Activated naive CD4-positive, alpha-beta T cell treated with anti-CD3 and anti-CD28 coated beads, Interleukin-2, amount 10 ng/mL, durations not matched to agents 7 days and 5 days (primary cell): ENCODE results near the gene SPACDR.

Experiments
- CTCF ChIA-PET: fragments of 350-600 bp; sonication (Branson Sonifier 250); formaldehyde crosslinking; loops from one replicate; lab custom pipeline; 2021; ENCODE audit warnings: antibody characterized with exemption; lab: Charles Lee
- DNase-seq: peaks from one replicate; pipeline ENCODE4 v3.0.0-alpha.2; 2020
- H3K27ac Mint-ChIP-seq: one replicate; pipeline ENCODE4 v1.8.0; 2021; ENCODE audit warnings: mild to moderate bottlenecking, moderate library complexity, mixed read lengths
- H3K27me3 Mint-ChIP-seq: one replicate; pipeline ENCODE4 v1.8.0; 2021; ENCODE audit warnings: mild to moderate bottlenecking, mixed read lengths
- H3K36me3 Mint-ChIP-seq: one replicate; pipeline ENCODE4 v1.8.0; 2021; ENCODE audit warnings: mixed read lengths
- H3K4me1 Mint-ChIP-seq: one replicate; pipeline ENCODE4 v1.8.0; 2021; ENCODE audit warnings: mixed read lengths
- H3K4me3 Mint-ChIP-seq: one replicate; pipeline ENCODE4 v1.8.0; 2021; ENCODE audit warnings: mild to moderate bottlenecking, moderate library complexity, mixed read lengths
- H3K9me3 Mint-ChIP-seq: one replicate; pipeline ENCODE4 v1.8.0; 2021; ENCODE audit warnings: mixed read lengths

SPACDR gene

GRCh38 chr7:100419660-100420226 lies 44.3 kb downstream of the SPACDR start:
- H3K36me3 Mint-ChIP-seq: no peaks in the 10 kb centered on the region
- no peak overlapping the region for H3K4me3 Mint-ChIP-seq
- peaks cover 2% of the 10 kb centered on the region for H3K4me1 Mint-ChIP-seq
- no peak for DNase-seq
- H3K9me3 Mint-ChIP-seq: no peaks in the 10 kb centered on the region
- no peak overlapping the region for H3K27ac Mint-ChIP-seq
- H3K27me3 Mint-ChIP-seq: peaks cover 5% of the 10 kb centered on the region
- CTCF ChIA-PET: interaction anchor here (2.6 kb wide), 1 partner anchor 12 kb away, joined by 6 read pairs; no protein-coding TSS in a partner anchor

- Mint-ChIP-seq H3K4me1 (peaks cover 2% of the 10 kb centered on the region), H3K9me3 (no peaks in the 10 kb centered on the region), H3K27ac (no peak overlapping the region), H3K4me3 (no peak overlapping the region), H3K27me3 (peaks cover 5% of the 10 kb centered on the region), H3K36me3 (no peaks in the 10 kb centered on the region)
- CTCF ChIA-PET: interaction anchor here (2.6 kb wide), 1 partner anchor 11 kb away, joined by 6 read pairs; no protein-coding TSS in a partner anchor
- no peak for DNase-seq
These were observed 45.0 kb downstream of the SPACDR start for GRCh38 chr7:100418930-100419659.

GRCh38 chr7:100415448-100415847 lies 48.6 kb downstream of the SPACDR start:
- no peak for DNase-seq
- CTCF ChIA-PET: interaction anchor here (1.4 kb wide), 2 partner anchors 10 to 283 kb away, joined by 3 read pairs; no protein-coding TSS in a partner anchor
- Mint-ChIP-seq H3K9me3 (no peaks in the 10 kb centered on the region), H3K27ac (peak overlapping the region; percentile 1), H3K27me3 (peaks cover 9% of the 10 kb centered on the region), H3K36me3 (no peaks in the 10 kb centered on the region), H3K4me3 (no peak overlapping the region), H3K4me1 (peaks cover 7% of the 10 kb centered on the region)

DNA sequence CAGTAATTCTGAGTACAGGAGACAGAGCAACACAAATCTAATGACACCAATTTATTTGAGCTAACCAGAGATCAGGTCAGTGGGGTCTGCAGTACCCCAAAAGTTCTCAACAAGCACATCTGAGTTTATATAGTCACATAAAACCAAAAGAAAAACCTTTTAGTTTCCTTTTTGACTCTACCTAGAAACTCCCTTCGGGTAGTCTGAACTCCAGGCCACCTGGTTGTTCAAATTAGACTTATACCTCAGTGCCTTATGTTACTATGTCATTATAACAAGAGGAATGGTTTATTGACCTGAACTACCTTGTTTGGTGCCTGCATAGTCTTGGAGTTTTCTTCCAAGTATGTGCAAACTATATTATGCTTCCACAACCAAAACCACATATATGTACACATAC lies 50.2 kb downstream of the SPACDR start:
- Mint-ChIP-seq H3K9me3 (no peaks in the 10 kb centered on the region), H3K27me3 (peaks cover 4% of the 10 kb centered on the region), H3K27ac (no peak overlapping the region)

GRCh38 chr7:100413346-100413745 lies 50.7 kb downstream of the SPACDR start:
- no peak overlapping the region for H3K27ac Mint-ChIP-seq
- H3K4me3 Mint-ChIP-seq: no peak overlapping the region
- no peaks in the 10 kb centered on the region for H3K36me3 Mint-ChIP-seq
- DNase-seq: no peak
- no peaks in the 10 kb centered on the region for H3K9me3 Mint-ChIP-seq
- CTCF ChIA-PET: no interaction called here
- peaks cover 7% of the 10 kb centered on the region for H3K4me1 Mint-ChIP-seq
- peaks cover 4% of the 10 kb centered on the region for H3K27me3 Mint-ChIP-seq

More for the DNA sequence above, 50.2 kb downstream of the SPACDR start:
- no peak for DNase-seq
- Mint-ChIP-seq H3K4me1 (peaks cover 7% of the 10 kb centered on the region), H3K4me3 (no peak overlapping the region), H3K36me3 (no peaks in the 10 kb centered on the region)
- CTCF ChIA-PET: no interaction called here

DNA sequence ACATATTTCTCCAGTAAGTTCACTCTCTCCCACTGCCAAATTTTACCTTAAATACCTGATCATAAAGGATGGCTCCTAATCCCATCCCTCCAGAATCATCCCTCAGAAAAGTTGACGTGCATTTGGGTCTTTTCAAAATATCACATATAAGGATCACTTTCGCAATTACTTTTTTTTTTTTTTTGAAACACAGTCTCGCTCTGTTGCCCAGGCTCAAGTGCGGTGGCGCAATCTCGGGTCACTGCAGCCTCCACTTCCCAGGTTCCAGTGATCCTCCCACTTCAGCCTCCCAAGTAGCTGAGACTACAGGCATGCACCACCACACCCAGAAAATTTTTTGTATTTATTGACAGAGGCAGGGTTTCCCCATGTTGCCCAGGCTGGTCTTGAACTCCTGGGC lies 53.0 kb downstream of the SPACDR start:
- no peak overlapping the region for H3K4me3 Mint-ChIP-seq
- peaks cover 18% of the 10 kb centered on the region for H3K27me3 Mint-ChIP-seq
- H3K36me3 Mint-ChIP-seq: no peaks in the 10 kb centered on the region
- H3K27ac Mint-ChIP-seq: no peak overlapping the region
- CTCF ChIA-PET: no interaction called here
- no peak for DNase-seq
- H3K9me3 Mint-ChIP-seq: no peaks in the 10 kb centered on the region
- H3K4me1 Mint-ChIP-seq: peaks cover 10% of the 10 kb centered on the region

DNA sequence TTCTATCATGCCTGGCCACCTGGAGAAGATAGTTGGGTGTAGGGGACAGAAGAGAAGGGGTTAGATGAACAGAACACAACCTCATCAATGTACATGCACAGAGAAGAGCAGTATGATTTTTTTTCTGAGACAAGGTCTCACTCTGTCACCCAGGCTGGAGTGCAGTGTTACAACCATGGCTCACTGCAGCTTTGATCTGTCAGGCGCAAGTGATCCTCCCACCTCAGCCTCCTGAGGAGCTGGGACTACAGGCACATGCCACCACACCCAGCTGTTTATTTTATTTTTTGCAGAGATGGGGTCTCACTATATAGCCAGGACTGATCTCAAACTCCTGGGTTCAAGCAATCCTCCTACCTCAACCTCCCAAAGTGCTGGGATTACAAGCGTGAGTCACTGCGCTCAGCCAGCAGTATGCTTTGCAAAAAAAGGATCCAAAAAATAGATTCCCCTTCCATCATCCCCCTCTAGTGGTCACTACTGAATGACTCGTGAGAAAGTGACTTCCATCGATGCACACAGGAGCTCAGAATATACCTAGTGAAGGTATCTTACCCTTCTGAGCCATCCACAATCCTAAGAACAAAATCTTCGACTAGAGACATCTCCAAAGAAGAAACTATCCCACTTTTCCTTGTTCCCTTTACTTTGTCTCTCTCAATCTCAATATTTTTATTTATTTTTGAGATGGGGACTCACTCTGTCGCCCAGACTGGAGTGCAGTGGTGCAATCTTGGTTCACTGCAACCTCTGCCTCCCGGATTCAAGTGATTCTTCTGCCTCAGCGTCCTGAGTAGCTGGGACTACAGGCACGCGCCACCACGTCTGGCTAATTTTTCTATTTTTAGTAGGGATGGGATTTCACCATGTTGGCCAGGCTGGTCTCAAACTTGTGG lies 56.5 kb downstream of the SPACDR start:
- peak; percentile 54 for DNase-seq
- peaks cover 2% of the 10 kb centered on the region for H3K4me1 Mint-ChIP-seq
- H3K36me3 Mint-ChIP-seq: no peaks in the 10 kb centered on the region
- no peak overlapping the region for H3K4me3 Mint-ChIP-seq
- H3K9me3 Mint-ChIP-seq: no peaks in the 10 kb centered on the region
- peaks cover 37% of the 10 kb centered on the region for H3K27me3 Mint-ChIP-seq
- H3K27ac Mint-ChIP-seq: no peak overlapping the region
- CTCF ChIA-PET: interaction anchor here (0.5 to 3.8 kb wide), 25 partner anchors 10 to 416 kb away, joined by 3 to 46 read pairs (median 4); partner anchors contain the start of gene ZCWPW1

DNA sequence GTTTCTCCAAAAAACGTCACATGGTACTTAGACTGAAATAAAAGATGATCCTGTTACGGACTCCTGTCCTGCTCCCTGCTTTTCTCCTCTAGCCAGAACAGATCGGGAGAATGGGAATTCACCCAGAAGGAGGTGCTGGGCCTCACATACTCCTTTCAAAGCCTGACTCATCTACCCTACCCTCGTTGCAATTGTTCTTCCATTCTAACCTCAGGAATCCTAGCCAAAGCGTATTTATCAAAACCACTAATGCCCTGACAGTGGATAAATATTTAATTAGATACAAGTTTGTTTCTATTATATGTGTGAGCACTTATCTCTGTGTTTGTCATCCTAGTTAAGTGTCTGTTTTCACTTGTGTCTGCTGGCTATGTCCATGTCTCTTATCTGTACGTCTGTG lies 57.3 kb downstream of the SPACDR start:
- H3K4me3 Mint-ChIP-seq: no peak overlapping the region
- DNase-seq: no peak
- CTCF ChIA-PET: interaction anchor here (0.9 to 3.8 kb wide), 17 partner anchors 9 to 415 kb away, joined by 3 to 46 read pairs (median 4); no protein-coding TSS in a partner anchor
- H3K4me1 Mint-ChIP-seq: peaks cover 2% of the 10 kb centered on the region
- no peak overlapping the region for H3K27ac Mint-ChIP-seq
- H3K27me3 Mint-ChIP-seq: peaks cover 39% of the 10 kb centered on the region
- no peaks in the 10 kb centered on the region for H3K9me3 Mint-ChIP-seq
- no peaks in the 10 kb centered on the region for H3K36me3 Mint-ChIP-seq
